ENCODE measurements around the gene TMED10.

Gene TMED10

DNA sequence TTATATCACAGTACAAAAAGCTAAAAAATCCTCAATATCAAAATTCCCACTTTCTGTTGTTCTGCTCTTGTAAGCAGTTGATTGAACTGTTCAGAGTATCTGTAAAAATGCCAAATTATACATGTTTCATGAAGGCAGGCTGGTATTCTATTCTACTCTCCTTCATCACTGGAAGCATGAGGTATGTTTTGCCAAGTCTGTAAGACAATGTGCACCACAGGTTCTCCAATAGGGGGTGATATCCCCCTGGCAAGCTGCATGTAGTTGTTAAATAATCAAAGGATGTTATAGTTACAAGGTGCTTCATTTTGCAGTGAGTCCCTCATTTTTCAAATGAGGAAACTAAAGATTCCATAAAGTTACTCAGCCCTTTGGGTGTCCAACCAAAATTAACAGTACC is 34.4 kb downstream of the TMED10 start:
- Histone ChIP-seq H3K4me1 (ENCODE audit: control insufficient read depth, low read depth, low read length) (no peaks in the 10 kb centered on the region), H3K27ac (ENCODE audit: low read depth, low read length) (no peak overlapping the region)

DNA sequence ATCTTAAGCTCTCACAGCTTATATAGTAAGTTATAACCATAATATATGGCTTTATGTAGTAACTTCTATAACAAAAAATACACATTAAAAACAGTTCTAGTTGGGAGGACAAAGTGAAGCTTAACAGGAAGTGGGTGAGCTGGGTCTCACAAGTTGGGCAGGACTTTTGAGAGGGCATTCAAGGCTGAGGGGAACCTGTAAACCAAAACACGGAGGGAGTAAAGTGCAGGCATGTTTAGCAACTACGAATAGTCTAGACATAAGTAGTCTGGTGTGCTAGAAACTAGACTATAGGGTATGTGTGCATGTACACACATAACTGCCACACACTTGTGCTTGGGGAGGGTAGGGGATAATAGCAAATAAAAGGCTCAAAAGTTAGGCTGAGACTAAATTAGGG is 35.4 kb downstream of the TMED10 start:
- Histone ChIP-seq H3K23ac (ENCODE audit: low read length) (no peak overlapping the region), H3K36me3 (ENCODE audit: control insufficient read depth, insufficient read depth, low read length) (peaks cover 2% of the 10 kb centered on the region), H3K4me2 (ENCODE audit: low read length) (no peak overlapping the region), H4K8ac (ENCODE audit: low read depth, low read length) (no peak overlapping the region), H2BK5ac (ENCODE audit: low read length) (no peak overlapping the region), H3K18ac (ENCODE audit: low read length) (no peak overlapping the region), H3K4me1 (ENCODE audit: control insufficient read depth, low read depth, low read length) (no peaks in the 10 kb centered on the region), H3K9ac (ENCODE audit: low read length) (no peak overlapping the region), H3K27ac (ENCODE audit: low read depth, low read length) (no peak overlapping the region), H3K27me3 (ENCODE audit: insufficient read depth, low read length, poor library complexity) (no peaks in the 10 kb centered on the region), H2AK5ac (ENCODE audit: low read length) (no peak overlapping the region), H4K5ac (ENCODE audit: low read length) (no peak overlapping the region), H2BK120ac (ENCODE audit: low read depth, low read length) (no peak overlapping the region), H3K4ac (ENCODE audit: low read depth, low read length) (no peak overlapping the region), H2BK15ac (replicated peaks; ENCODE audit: low read depth) (no peak overlapping the region), H3K4me3 (ENCODE audit: low read length) (no peak overlapping the region), H3K79me2 (ENCODE audit: control insufficient read depth, insufficient read depth, low read length) (peaks cover 6% of the 10 kb centered on the region), H3K56ac (ENCODE audit: low read length) (no peak overlapping the region), H3K79me1 (ENCODE audit: low read length) (peaks cover 8% of the 10 kb centered on the region)
- WGBS (ENCODE audit: extremely low coverage, insufficient coverage, low lambda C conversion rate), result no CpG with 5 or more reads among the region's 2 CpGs
- DNase-seq, result no peak

More for the DNA sequence above, 34.4 kb downstream of the TMED10 start:
- Histone ChIP-seq H3K4me2 (ENCODE audit: low read length) (no peak overlapping the region), H3K79me2 (ENCODE audit: control insufficient read depth, insufficient read depth, low read length) (peaks cover 6% of the 10 kb centered on the region), H4K8ac (ENCODE audit: low read depth, low read length) (no peak overlapping the region), H3K23ac (ENCODE audit: low read length) (no peak overlapping the region), H4K5ac (ENCODE audit: low read length) (no peak overlapping the region), H3K4ac (ENCODE audit: low read depth, low read length) (no peak overlapping the region), H3K18ac (ENCODE audit: low read length) (no peak overlapping the region), H2AK5ac (ENCODE audit: low read length) (no peak overlapping the region), H3K79me1 (ENCODE audit: low read length) (peaks cover 8% of the 10 kb centered on the region), H3K36me3 (ENCODE audit: control insufficient read depth, insufficient read depth, low read length) (peaks cover 2% of the 10 kb centered on the region), H2BK120ac (ENCODE audit: low read depth, low read length) (no peak overlapping the region), H3K9ac (ENCODE audit: low read length) (no peak overlapping the region), H2BK15ac (replicated peaks; ENCODE audit: low read depth) (no peak overlapping the region), H3K56ac (ENCODE audit: low read length) (no peak overlapping the region), H3K27me3 (ENCODE audit: insufficient read depth, low read length, poor library complexity) (no peaks in the 10 kb centered on the region), H3K4me3 (ENCODE audit: low read length) (no peak overlapping the region), H2BK5ac (ENCODE audit: low read length) (no peak overlapping the region)
- DNase-seq, result peak; percentile 62

DNA sequence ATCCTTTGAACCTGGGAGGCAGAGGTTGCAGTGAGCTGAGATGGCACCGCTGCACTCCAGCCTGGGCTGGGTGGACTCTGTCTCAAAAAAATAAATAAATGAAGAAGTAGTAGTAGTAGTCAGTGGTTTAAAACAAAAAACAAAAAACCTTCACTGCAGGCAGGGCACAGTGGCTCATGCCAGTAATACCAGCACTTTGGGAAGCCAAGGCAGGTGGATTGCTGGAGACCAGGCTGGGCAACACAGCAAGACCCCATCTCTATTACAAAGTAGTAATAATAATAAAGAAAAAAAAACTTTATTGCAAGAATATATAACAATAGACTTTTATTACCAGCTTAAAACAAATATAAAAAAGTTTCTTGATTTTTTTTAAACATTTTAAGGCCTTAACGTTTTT is 35.8 kb downstream of the TMED10 start:
- H2BK5ac ChIP-seq (ENCODE audit: low read length), result no peak overlapping the region
- H3K27ac ChIP-seq (ENCODE audit: low read depth, low read length), result no peak overlapping the region
- no peak overlapping the region for H3K4ac ChIP-seq (ENCODE audit: low read depth, low read length)
- no peak overlapping the region for H4K5ac ChIP-seq (ENCODE audit: low read length)
- no peak overlapping the region for H3K4me2 ChIP-seq (ENCODE audit: low read length)
- H3K79me2 ChIP-seq (ENCODE audit: control insufficient read depth, insufficient read depth, low read length), result peaks cover 6% of the 10 kb centered on the region
- no peak overlapping the region for H3K4me3 ChIP-seq (ENCODE audit: low read length)
- no peak overlapping the region for H3K9ac ChIP-seq (ENCODE audit: low read length)
- no peak for DNase-seq
- H2BK15ac ChIP-seq (replicated peaks; ENCODE audit: low read depth), result no peak overlapping the region
- no peak overlapping the region for H3K18ac ChIP-seq (ENCODE audit: low read length)
- no peak overlapping the region for H3K23ac ChIP-seq (ENCODE audit: low read length)
- peaks cover 2% of the 10 kb centered on the region for H3K36me3 ChIP-seq (ENCODE audit: control insufficient read depth, insufficient read depth, low read length)
- no peak overlapping the region for H3K56ac ChIP-seq (ENCODE audit: low read length)
- WGBS (ENCODE audit: extremely low coverage, insufficient coverage, low lambda C conversion rate), result no CpG with 5 or more reads among the region's 2 CpGs
- H3K4me1 ChIP-seq (ENCODE audit: control insufficient read depth, low read depth, low read length), result no peaks in the 10 kb centered on the region
- H2BK120ac ChIP-seq (ENCODE audit: low read depth, low read length), result no peak overlapping the region
- H2AK5ac ChIP-seq (ENCODE audit: low read length), result no peak overlapping the region
- peaks cover 8% of the 10 kb centered on the region for H3K79me1 ChIP-seq (ENCODE audit: low read length)
- H3K27me3 ChIP-seq (ENCODE audit: insufficient read depth, low read length, poor library complexity), result no peaks in the 10 kb centered on the region
- no peak overlapping the region for H4K8ac ChIP-seq (ENCODE audit: low read depth, low read length)

DNA sequence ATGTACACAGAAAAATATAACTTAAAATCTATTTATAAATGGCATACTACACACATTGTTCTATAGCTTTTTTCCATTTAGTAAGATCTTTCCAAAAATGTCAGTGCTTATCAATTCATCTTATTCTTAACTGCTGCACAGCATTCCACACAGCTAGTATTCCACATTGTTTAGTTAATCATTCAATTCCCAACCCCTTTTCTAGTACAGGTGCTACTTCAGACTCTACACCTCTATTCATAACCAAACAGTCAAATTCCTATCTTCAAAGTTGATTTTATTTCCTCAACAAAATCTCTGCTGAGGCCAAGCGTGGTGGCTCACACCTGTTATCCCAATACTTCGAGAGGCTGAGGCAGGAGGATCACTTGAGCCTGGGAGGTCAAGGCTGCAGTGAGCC is 37.2 kb downstream of the TMED10 start:
- H3K18ac ChIP-seq (ENCODE audit: low read length), result no peak overlapping the region
- no peak overlapping the region for H2BK5ac ChIP-seq (ENCODE audit: low read length)
- H3K36me3 ChIP-seq (ENCODE audit: control insufficient read depth, insufficient read depth, low read length), result peaks cover 4% of the 10 kb centered on the region
- no peak overlapping the region for H2BK120ac ChIP-seq (ENCODE audit: low read depth, low read length)
- no CpG with 5 or more reads among the region's 2 CpGs for WGBS (ENCODE audit: extremely low coverage, insufficient coverage, low lambda C conversion rate)
- peaks cover 4% of the 10 kb centered on the region for H3K79me1 ChIP-seq (ENCODE audit: low read length)
- no peaks in the 10 kb centered on the region for H3K27me3 ChIP-seq (ENCODE audit: insufficient read depth, low read length, poor library complexity)
- H3K4ac ChIP-seq (ENCODE audit: low read depth, low read length), result no peak overlapping the region
- H3K4me3 ChIP-seq (ENCODE audit: low read length), result no peak overlapping the region
- no peak overlapping the region for H3K9ac ChIP-seq (ENCODE audit: low read length)
- H2BK15ac ChIP-seq (replicated peaks; ENCODE audit: low read depth), result no peak overlapping the region
- H4K8ac ChIP-seq (ENCODE audit: low read depth, low read length), result no peak overlapping the region
- no peaks in the 10 kb centered on the region for H3K4me1 ChIP-seq (ENCODE audit: control insufficient read depth, low read depth, low read length)
- no peak overlapping the region for H2AK5ac ChIP-seq (ENCODE audit: low read length)
- no peak overlapping the region for H3K56ac ChIP-seq (ENCODE audit: low read length)
- H4K5ac ChIP-seq (ENCODE audit: low read length), result no peak overlapping the region
- DNase-seq, result no peak
- H3K79me2 ChIP-seq (ENCODE audit: control insufficient read depth, insufficient read depth, low read length), result peaks cover 1% of the 10 kb centered on the region
- no peak overlapping the region for H3K27ac ChIP-seq (ENCODE audit: low read depth, low read length)
- H3K4me2 ChIP-seq (ENCODE audit: low read length), result no peak overlapping the region
- no peak overlapping the region for H3K23ac ChIP-seq (ENCODE audit: low read length)

DNA sequence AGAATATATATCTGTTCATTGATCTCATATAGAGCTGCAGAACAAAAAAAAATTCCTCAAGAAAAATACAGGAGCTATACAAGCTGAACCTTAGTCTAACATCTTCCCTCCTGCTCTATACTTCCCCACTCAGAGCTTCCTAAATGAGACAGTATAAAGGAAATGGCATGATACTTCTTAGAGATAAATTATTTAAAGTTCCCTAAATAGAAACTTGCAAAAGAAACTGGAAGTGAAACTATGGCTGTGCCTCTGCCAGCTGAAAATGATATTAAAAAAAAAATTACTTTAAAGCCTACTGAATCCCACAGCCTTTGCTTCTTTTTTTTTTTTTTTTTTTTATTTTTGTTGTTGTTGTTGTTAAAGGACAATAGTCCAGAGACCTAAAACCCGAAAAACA is 37.9 kb downstream of the TMED10 start:
- H3K4me3 ChIP-seq (ENCODE audit: low read length), result no peak overlapping the region
- no peak overlapping the region for H4K8ac ChIP-seq (ENCODE audit: low read depth, low read length)
- no peak overlapping the region for H3K4me2 ChIP-seq (ENCODE audit: low read length)
- no peak overlapping the region for H2AK5ac ChIP-seq (ENCODE audit: low read length)
- no peak overlapping the region for H2BK15ac ChIP-seq (replicated peaks; ENCODE audit: low read depth)
- no peak overlapping the region for H3K9ac ChIP-seq (ENCODE audit: low read length)
- H3K27ac ChIP-seq (ENCODE audit: low read depth, low read length), result no peak overlapping the region
- H4K5ac ChIP-seq (ENCODE audit: low read length), result no peak overlapping the region
- no peaks in the 10 kb centered on the region for H3K27me3 ChIP-seq (ENCODE audit: insufficient read depth, low read length, poor library complexity)
- H3K18ac ChIP-seq (ENCODE audit: low read length), result no peak overlapping the region
- H3K56ac ChIP-seq (ENCODE audit: low read length), result no peak overlapping the region
- WGBS (ENCODE audit: extremely low coverage, insufficient coverage, low lambda C conversion rate), result no CpG with 5 or more reads among the region's 1 CpG
- peaks cover 4% of the 10 kb centered on the region for H3K36me3 ChIP-seq (ENCODE audit: control insufficient read depth, insufficient read depth, low read length)
- peaks cover 1% of the 10 kb centered on the region for H3K79me2 ChIP-seq (ENCODE audit: control insufficient read depth, insufficient read depth, low read length)
- H2BK120ac ChIP-seq (ENCODE audit: low read depth, low read length), result no peak overlapping the region
- no peak overlapping the region for H2BK5ac ChIP-seq (ENCODE audit: low read length)
- DNase-seq, result no peak
- H3K23ac ChIP-seq (ENCODE audit: low read length), result no peak overlapping the region
- no peaks in the 10 kb centered on the region for H3K4me1 ChIP-seq (ENCODE audit: control insufficient read depth, low read depth, low read length)
- H3K4ac ChIP-seq (ENCODE audit: low read depth, low read length), result no peak overlapping the region
- peaks cover 4% of the 10 kb centered on the region for H3K79me1 ChIP-seq (ENCODE audit: low read length)

DNA sequence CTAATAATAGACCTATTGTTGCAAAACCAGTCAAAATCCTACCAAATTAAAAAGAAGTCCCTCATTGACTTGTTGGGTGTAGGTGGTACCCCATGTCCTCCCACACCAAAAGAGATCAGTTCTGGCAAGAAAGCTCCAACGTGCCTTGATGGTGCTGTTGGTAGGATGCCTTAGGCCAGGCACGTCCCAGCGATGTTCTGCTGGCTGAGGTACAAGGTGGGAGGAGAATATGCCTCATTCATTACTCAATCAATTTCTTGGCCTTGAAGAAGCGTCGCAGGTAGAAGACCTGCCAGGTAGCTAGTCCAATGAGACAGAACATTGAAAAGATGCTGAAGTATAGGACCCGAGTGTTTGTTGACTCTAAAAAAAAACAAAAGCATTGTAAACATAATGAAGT is 41.8 kb downstream of the TMED10 start:
- no CpG with 5 or more reads among the region's 6 CpGs for WGBS (ENCODE audit: extremely low coverage, insufficient coverage, low lambda C conversion rate)
- H3K27me3 ChIP-seq (ENCODE audit: insufficient read depth, low read length, poor library complexity), result no peaks in the 10 kb centered on the region

More for the DNA sequence above, 41.8 kb downstream of the TMED10 start:
- Histone ChIP-seq H3K4ac (ENCODE audit: low read depth, low read length) (no peak overlapping the region), H3K79me2 (ENCODE audit: control insufficient read depth, insufficient read depth, low read length) (no peaks in the 10 kb centered on the region), H3K4me3 (ENCODE audit: low read length) (no peak overlapping the region), H3K9ac (ENCODE audit: low read length) (no peak overlapping the region), H4K8ac (ENCODE audit: low read depth, low read length) (no peak overlapping the region), H4K5ac (ENCODE audit: low read length) (no peak overlapping the region), H2AK5ac (ENCODE audit: low read length) (no peak overlapping the region), H3K18ac (ENCODE audit: low read length) (no peak overlapping the region), H3K36me3 (ENCODE audit: control insufficient read depth, insufficient read depth, low read length) (peaks cover 4% of the 10 kb centered on the region), H3K79me1 (ENCODE audit: low read length) (no peaks in the 10 kb centered on the region), H2BK15ac (replicated peaks; ENCODE audit: low read depth) (no peak overlapping the region), H3K27ac (ENCODE audit: low read depth, low read length) (no peak overlapping the region), H3K4me2 (ENCODE audit: low read length) (no peak overlapping the region), H2BK5ac (ENCODE audit: low read length) (no peak overlapping the region), H3K4me1 (ENCODE audit: control insufficient read depth, low read depth, low read length) (no peaks in the 10 kb centered on the region), H3K56ac (ENCODE audit: low read length) (no peak overlapping the region), H2BK120ac (ENCODE audit: low read depth, low read length) (no peak overlapping the region), H3K23ac (ENCODE audit: low read length) (no peak overlapping the region)
- DNase-seq, result no peak
